Neural progenitor cell (in vitro differentiated cells): Measurements from ENCODE around the gene RFX8.

Experiments used
- CTCF ChIP-seq: fragments of 200-600 bp; sonication (generic); IDR thresholded peaks from 2 replicates; pipeline ENCODE4 v1.5.1; 2017; ENCODE audit warnings: antibody characterized with exemption, mild to moderate bottlenecking
- EZH2 ChIP-seq: fragments of 200-600 bp; sonication (generic); IDR thresholded peaks from 2 replicates; pipeline ENCODE4 v1.6.1; 2017; ENCODE audit warnings: antibody characterized with exemption, mild to moderate bottlenecking, moderate library complexity

DNA sequence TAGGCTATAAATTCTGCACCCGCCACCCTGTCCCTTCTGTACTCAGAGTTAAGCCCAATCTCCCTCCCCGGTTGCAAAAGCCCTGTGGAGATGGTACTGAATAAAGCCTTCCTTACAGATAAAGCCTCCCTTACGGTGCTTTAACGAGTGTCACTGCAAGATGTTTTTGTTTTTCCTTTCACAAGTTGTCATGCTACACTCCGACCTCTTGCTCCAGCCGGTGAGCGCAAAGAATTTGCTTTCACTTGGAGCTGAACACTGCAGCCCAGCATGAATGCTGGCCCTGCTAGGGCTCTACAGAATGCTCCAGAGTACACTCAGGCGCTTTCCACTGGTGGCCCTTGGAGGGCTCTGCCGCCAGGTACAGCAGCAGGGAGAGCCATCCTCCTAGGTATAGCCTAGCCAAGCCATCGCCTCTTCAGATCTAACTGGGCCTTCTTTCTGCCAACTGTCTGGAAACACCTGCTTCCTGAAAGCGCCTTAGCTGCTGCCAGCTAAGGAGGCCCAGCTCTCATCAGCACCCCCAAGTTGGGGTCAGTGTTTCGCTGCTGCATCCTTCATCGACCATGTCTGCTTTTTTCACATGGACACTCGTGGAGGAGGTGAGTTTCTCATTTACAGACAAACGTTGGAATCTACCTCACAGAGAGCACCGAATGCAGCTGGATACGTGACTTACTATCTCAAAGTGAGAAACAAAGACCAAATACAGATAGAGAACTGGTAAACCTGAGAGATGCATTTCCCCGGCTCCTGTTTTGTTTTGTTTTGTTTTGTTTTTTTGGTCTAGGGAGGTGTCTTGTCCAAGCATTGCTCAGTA lies 74.2 kb downstream of the RFX8 start:
- TF ChIP-seq EZH2, result no peak
- no peak for TF ChIP-seq CTCF
